HG03196 (cell line): ENCODE results near the gene ARIH2.

ENCODE experiments used
- ATAC-seq: cut with Tn5 transposase; IDR thresholded peaks from one replicate; pipeline ENCODE4 v1.9.1; 2021; ENCODE audit not compliant: unreplicated experiment

The ARIH2 gene

DNA sequence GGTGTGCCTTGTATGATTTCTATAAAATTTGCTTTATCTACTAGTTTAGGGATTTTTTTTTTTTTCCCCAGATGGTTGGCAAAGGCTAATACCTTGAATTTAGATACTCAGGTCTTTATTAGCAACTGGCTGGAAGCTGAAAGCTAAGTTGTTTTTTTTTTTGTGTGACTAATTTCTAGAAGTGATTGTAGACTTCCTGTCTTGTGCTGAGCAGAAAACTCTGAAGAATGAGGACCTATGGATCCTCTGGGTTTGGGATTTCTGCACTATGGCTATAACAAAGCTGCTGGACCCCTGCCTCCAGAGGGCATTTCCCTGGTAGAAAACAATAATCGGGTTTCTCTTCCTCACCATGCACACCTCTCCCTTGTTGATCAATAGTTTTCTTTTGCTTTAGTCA, 10.0 kb downstream of the ARIH2 start:
- no peak for ATAC-seq

DNA sequence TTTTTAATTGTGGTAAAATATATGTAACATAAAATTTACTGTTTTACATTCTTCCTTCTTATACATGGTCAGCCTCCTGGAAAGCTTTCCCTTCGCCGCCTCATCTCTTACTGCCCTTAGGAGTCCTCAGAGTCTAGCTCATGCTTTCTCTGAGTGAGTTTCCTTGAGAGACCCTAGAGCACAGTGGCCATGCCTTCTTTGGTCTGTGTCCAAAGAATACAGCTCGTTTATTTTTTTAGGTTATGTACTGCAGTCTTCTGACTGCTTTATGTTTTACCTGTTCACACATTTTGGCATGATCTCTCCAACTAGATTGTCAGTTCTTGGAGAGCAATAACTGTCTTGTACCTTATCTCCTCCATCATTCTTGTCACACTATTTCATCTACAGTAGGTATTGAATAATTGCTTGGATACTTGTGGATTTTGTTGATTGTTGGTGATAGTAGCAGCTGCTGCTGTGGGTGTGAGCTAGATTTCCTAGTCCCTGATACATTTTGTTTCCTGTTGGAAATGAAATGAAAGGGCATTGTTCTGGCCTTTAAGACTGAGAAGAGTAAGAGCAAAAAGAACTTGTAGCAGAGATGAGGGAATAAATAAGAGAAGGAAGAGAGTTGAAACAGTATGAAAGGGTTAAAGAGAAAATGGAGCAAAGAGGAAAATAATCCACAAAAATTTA, 10.9 kb downstream of the ARIH2 start:
- no peak for ATAC-seq

DNA sequence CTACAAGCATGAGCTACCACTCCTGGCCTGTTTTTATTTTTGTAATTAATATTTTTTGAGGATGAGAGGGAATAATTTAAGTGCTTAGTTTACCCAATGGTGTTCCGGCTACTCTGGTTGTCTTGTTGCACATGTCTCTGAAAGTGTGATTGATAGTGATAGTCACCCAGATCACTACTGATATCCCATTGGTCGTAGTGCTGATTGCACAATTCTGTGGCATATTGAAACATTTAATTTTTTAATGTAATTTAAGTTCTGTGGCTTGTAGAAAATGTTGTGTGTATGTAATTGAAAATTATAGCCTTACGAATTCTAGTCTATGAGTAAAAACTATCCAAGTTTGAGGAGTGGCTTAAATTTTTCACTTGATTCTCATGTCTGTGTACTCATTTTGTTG, 11.9 kb downstream of the ARIH2 start:
- ATAC-seq: no peak

DNA sequence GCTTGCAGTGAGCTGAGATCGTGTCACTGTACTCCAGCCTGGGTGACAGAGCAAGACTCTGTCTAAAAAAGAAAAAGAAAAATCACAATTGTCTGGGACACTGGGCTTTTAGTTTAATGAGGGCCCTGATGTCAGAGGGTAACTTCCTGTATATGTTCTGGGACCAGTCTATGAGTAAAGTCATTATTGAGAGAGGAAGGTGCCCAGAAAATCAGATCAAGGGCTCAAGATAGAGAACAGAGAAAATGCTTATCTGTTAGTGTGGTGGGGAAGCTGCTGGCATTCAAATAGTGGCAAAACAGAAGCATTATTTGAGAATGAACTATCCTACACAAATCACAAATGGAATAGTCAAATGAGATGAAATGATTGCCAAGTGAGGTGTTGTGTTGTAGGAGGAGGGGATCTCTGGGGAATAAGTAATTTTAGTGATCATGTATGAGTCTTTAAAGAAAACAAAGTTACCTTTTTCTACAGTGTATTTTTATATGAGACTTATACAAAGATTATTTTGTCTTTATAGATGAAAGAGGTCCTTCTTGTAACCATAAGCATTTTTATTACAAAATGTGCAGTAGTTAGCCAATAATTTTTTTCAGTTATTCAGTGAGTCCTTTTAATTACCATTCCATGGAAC, 13.4 kb downstream of the ARIH2 start:
- ATAC-seq: no peak

DNA sequence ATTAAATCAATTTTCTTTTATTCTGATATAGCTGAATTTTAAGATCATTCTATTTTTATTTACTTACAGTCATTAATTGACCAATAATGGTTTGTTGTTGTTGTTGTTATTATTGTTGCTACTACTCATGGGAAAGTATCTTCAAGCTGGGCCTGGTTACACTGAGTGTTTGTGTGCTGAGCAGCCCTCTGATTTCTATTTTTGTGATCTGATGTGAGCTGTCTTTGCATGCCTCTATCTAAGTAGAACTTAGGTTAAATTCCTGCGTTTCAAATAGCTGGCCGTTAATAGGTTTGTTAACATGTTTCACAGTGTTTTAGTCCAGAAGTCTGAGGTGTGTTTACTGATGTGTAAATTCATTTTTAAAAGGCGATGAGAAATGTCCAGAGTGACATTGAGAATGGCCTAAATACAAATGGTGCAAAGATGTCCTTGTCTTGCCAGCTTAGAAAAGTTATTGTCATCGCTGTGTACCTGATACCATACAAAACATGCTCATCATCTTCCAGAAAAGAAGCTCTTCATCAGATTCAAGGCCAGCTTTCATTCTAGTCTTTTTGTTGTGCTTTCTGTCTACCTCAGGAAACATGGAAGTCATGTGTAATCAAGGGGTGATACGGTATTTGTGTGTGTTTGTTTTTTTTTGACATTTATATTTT, 15.8 kb downstream of the ARIH2 start:
- no peak for ATAC-seq

DNA sequence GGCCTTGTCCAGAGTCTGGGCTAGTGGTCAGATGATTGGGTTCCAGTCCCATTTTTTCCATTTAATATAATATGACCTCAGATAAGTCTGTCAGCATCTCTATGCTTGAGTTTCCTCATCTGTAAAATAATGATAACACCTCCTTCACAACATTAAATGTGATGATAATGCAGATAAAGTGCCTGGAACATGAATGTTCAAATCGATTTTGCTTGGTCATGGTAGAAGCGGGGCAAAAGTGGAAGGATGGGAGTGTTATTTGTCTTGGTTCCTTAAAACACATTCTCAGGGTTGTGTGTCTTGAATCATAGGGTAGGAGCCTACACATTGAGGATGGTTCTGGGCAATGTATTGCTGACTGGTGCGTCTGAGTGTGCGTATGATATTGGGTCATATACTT, 16.9 kb downstream of the ARIH2 start:
- ATAC-seq: no peak

DNA sequence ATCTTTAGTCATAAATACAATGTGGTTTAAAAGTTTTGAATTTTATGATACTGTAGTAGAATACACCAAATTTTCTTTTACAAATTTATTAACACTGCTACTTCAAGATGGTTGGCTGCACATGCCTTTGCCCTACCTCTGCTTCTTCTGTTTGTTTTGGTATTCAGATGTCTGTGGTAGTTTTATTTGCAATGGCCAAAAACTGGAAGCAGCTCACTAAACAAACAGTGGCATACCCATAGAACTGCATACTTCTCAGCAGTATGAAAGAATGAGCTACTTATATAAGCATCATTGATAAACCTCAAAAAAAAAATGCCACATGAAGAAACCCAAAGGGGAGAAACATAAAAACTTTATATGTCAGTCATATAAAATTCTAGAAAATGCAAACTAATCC, 19.5 kb downstream of the ARIH2 start:
- no peak for ATAC-seq

DNA sequence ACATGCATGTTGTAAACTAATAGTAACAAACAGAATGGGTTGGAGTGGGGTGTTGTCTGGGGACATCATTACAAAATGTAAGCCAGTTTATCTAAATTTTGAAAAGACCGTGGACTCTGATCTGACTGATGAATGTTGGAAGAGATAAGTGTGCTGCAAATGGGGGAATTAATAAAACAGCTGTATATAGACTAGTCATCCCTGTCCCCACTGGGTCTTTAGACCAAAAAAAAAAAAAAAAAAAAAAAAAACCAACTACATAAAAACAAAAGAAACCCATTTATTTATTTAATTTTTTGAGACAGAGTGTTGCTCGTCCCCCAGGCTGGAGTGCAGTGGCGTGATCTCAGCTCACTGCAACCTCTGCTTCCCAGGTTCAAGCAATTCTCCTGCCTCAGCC, 20.0 kb downstream of the ARIH2 start:
- no peak for ATAC-seq

DNA sequence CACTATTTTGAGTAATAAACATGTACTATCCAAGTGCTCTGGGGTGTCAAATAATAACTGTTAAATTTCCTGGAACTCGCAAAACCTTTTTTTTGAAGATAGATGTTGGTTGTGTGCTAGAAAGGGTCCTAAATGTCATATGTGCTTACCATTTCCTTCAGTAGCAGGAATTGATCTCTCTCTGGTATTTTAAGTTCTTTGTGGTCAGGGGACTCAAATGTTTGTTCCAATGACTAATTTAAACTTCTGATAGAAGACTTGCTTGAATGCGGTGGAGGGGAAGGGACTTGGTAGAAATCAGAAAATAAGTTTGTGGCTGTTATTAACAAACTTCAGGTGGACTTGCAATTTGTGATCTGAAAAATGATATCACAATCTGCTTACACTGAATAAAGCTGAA, 26.8 kb downstream of the ARIH2 start:
- ATAC-seq: no peak

DNA sequence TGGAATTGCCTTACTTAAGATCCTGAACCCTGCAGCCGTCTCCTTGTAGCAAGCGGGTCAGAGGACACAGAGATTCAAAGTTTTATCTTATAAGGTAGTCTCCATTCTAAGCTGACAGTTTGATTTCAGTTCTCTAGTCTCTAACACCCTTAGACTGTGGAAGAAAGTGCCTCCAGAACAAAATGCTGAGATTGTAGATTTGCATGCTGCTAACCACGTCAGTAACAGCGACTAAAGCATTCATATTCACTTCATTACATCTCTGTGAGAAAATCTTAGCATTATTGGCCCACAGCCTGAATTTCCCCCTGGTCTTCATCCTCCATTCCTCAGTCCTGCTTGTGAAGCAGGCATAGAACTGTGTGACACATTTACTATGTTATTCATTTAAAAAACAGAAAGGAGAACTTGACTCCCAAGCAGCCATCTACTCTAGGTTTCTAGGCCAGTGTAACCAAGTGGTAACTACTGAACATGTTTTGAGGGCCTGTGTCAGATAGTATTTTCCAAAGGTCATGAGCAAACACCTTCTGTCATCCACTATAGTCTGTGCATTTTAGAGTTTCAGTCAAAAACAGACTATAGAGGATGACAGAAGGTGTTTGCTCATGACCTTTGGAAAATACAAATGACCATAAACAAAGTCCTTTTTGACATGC, 27.4 kb downstream of the ARIH2 start:
- ATAC-seq: no peak

DNA sequence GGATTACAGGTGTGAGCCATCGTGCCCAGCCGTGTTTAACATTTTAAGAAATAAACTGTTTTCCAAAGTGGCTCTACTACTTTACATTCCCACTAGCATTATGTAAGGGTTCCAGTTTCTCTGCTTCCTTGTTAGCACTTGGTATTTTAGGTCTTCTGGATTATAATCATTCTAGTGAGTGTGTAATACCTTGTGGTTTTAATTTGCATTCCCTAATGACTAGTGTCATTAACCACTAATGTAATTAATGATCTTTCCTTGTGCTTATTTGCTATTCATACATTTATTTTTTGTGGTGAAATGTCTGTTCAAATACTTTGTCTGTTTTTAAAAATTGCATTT, 30.7 kb downstream of the ARIH2 start:
- no peak for ATAC-seq

DNA sequence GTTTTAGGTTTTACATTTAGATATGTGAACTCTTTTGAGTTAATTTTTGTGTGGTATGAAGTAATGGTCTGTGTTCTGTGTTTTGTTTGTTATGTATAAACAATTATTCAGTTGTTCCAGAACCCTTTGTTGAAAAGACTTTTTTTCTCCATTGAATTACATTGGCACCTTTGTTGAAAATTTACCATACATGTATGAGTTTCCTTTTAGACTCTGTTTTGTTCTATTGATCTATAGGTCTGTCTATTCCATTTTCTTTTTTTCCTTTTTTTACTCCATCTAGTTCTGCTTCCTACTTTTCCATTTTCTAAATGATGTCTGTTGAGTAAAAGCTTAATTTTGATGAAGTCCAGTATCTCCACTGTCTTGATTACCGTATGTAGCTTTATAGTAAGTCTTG, 31.4 kb downstream of the ARIH2 start:
- no peak for ATAC-seq

DNA sequence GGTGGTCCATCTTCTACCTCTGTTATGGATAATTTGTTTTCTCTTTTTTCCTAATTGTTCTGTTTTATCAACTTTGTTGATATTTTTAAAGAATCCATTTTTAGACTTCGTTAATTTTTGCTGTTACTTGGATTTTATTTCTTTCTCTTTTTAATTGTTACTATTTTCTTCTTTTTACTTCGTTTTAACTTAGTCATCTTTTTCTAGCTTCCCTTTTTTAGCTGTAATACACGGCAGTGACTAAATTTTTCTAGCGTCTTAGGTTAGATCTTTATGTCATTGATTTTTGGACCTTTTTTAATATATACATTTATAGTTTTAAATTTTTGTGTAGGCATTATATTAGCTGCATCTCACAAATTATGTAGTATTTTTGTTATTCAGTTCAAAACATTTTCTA, 33.1 kb downstream of the ARIH2 start:
- ATAC-seq: no peak

DNA sequence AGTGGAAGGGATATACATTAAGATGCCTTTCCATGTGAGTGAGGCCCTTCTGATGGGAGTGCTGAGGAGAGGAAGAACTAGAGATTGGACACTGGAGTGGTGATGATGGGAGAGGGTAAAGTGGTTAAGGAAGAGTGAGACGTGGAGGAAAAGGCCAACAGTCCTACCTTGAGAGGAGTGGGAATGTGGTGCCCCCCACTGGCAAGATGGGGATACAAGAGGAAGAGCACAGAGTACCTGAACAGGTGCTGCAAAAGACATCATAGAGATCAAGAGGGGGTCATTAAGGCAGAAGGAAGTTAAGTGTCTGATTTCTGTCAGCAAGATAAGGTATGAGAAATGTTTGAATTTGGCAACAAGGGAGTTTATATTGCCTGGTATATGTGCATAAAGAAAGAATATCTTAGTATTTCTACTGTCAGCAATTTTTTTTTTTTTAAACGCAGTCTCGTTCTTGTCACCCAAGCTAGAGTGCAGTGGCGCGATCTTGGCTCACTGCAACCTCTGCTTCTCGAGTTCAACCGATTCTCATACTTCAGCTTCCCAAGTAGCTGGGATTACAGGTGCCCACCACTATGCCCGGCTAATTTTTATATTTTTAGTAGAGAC, 34.0 kb downstream of the ARIH2 start:
- ATAC-seq: no peak

DNA sequence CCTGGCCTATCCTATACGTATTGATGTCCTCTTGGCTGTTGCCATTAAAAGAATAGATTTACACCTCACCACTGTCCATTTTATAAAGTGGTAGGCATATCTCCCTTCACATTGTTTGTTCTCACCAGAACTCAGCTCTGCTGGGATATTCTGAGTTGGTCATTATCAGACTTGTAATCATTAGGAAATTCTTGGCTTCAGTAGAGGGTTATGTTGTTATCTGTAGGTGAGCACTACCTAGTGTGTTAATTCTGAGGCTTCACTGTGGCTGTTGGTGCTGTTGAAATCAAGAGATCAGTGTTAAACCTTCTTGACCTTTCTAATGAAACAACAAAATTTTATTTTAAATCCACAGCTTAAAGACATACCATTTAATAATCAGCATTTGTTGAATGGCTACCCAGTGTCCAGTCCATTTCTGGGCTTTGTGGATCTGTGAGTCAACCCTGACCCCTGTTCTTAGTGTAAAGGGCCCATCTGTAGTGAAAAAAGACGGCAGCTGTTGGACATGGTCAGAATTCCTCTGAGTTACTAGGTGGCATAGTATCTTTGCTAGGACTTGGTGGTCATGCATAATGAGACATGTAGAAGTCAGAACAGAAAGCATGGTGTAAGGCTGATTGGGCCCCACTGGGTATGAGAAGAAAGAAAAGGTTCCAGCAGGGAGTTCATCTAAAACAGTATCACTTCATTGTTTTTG, 38.5 kb downstream of the ARIH2 start:
- no peak for ATAC-seq

DNA sequence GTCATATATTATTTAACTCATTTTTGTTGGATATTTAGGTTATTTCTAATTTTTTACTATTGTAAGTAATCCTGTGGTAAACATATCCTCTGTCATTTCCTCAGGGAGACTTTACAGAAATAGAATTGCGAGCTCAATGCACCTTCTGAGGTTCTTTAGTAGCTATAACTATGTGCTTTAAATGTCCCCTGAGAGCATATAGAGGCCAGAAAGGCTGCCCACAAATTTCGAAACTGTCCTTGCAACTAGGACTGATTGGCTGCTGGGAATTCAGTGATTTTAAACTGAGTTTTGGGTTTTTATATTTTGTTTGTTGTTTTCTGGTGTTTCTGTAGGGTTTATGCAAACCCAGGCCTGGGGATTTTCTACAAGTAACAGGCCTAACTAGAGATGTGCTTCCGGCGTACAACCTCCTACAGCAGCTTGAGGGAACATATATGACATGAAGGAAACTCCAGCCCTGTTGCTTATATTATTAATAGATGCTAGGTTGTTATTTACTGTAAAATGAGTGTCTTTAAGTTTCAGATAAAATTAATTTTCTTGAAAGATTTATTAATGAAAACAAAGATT, 42.3 kb downstream of the ARIH2 start:
- no peak for ATAC-seq

DNA sequence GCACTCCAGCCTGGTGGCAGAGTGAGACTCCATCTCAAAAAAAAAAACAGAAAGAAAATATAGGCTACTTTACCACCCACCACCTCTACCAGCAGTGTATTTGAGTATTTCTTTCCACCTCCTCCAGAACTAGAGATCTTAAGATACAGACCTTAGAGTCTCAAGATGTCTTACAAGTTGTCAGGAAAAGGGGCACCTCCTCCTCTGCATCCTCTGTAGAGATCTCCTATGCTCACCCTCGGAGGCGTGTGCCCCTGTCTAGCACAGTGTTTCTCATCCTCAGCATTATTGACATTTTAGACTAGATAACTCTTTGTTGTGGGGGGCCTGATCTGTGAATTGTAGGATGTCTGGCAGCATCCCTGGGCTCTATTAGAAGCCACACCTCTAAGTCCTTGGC, 43.7 kb downstream of the ARIH2 start:
- ATAC-seq: no peak

DNA sequence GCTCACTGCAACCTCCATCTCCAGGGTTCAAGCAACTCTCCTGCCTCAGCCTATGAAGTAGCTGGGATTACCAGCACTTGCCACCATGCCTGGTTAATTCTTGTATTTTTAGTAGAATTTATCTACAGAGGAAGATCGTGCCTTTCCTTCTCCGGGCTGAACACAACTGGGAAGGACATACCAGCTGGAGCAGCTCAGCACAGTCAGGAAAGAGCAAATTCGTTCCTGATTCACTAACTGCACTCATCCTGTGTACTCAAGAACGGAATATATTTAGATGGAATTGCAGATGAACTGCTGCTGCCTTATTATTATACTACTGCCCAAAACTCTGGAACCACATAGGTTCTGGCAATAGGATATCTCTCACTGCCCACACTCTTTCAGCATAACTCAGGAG, 44.3 kb downstream of the ARIH2 start:
- no peak for ATAC-seq

DNA sequence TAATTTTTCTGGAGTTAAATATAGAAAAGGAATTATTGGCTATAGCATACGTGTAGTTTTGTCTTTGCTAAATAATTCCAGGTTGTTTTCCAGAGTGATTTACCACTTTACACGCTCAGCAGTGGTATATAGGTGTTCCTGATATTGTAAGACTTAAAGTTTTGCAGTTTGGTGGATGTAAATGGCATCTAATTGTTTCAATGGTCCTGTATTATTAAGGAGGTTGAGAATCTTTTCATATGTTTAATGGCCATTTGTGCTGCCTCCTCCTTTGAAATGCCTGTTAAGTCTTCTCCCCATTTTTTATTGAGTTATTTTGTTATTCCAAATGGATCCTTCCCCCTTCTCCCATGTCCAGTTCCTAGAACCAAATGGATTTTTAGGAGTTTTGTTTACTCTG, 44.9 kb downstream of the ARIH2 start:
- ATAC-seq: no peak

DNA sequence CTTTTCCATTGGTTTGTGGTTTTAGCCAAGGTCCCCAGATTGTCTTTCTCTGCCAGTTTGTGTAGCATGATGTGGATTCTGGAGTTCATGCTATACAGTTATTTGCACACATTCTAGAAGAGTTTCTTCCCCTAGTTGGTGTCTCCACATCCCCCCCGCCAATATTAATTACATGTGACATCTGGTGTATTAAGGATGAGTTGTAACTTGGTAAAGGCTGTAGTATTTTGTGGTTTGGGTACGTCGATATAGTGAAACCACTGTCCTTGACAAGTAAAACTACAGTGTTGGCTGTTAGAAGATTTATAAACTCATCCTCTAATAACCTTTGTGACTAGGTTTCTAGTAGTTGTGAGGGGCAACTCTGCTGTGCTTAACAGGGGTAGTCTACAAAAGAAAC, 47.7 kb downstream of the ARIH2 start:
- no peak for ATAC-seq

DNA sequence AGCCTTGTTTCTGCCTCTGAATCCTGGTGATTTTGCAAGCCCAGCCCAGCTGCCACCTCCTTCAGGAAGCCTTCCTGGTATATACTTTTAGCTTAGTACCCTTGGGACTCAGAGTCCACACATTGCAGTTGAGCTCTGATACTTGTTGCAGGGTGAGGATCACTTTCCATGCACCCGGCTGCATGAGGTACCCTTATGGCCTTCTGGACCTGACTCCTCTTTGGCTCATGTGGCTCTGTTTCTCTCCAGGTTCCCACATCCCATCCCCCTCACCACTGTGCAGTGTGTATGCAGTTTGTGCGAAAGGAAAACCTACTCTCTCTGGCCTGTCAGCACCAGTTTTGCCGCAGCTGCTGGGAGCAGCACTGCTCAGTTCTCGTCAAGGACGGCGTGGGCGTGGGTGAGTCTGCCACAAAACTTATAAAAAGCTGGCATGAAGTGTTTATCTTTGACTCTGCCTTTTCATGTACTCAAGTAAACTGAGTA, 48.3 kb downstream of the ARIH2 start:
- no peak for ATAC-seq
